ENCODE measurements around the gene ADORA3.
A peak's percentile ranks its signal among the peaks of the same experiment; 100 is the strongest.

Gene ADORA3

GRCh38 chr1:111455642-111456031 lies 47.8 kb downstream of the ADORA3 start:
- Histone ChIP-seq H3K36me3 (ENCODE audit: insufficient read depth, insufficient read length, low read length) (peaks cover 96% of the 10 kb centered on the region), H3K9me3 (ENCODE audit: insufficient read depth, low read length) (no peaks in the 10 kb centered on the region), H3K27me3 (ENCODE audit: insufficient read depth, insufficient read length) (no peaks in the 10 kb centered on the region), H3K4me3 (ENCODE audit: insufficient read length, low read depth) (no peak overlapping the region), H3K4me1 (ENCODE audit: insufficient read depth, insufficient read length) (no peaks in the 10 kb centered on the region), H3K9ac (ENCODE audit: insufficient read length, low read depth) (no peak overlapping the region)
- TF ChIP-seq SUZ12 (IDR thresholded peaks at IDR 0.05; ENCODE audit: extremely low read depth, insufficient read depth, insufficient read length): no peak
- no peak for TF ChIP-seq YY1 (IDR thresholded peaks at IDR 0.05; ENCODE audit: insufficient read depth, insufficient read length)
- no peak for TF ChIP-seq ZNF274 (IDR thresholded peaks at IDR 0.05; ENCODE audit: low read depth, low read length)
- DNase-seq (ENCODE audit: low read depth, low spot score): no peak

DNA sequence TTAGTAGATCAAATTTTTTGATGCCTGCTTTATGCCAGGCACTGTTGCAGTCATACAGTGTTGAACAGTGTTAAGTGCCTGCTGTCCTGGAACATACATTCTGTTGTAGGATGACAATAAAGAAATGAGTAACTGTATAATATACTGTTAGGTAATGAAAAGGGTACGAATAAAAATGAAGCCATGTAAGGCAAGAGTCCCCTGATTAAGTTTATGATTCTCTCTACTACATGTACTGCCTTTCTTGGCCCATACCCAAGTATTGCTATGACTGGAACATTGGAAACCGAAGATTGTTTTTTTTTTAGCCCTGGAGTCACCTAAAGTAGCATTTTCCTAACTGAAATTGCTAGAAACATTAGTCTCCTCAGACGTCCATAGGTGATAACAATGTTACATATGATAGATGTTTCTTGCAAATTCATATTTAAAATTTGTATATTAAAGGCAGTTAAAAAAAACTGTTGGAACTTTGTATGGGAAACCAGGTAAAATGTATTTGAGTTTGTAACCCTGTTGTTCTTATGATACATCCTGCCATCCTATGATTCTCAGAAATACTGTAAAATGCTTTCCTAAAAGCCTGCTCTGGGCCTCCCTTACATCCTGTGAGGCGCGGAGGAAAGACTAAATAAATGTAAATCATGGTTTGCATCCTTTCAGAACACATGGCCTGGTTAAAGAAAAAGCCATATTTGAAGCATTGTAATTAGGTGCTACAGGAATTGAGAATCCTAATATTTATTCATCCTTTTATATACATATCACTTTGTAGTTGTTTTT lies 48.4 kb downstream of the ADORA3 start:
- H3K4me3 ChIP-seq (ENCODE audit: insufficient read length, low read depth): no peak overlapping the region
- TF ChIP-seq SUZ12 (IDR thresholded peaks at IDR 0.05; ENCODE audit: extremely low read depth, insufficient read depth, insufficient read length): no peak
- no peak for TF ChIP-seq ZNF274 (IDR thresholded peaks at IDR 0.05; ENCODE audit: low read depth, low read length)
- TF ChIP-seq YY1 (IDR thresholded peaks at IDR 0.05; ENCODE audit: insufficient read depth, insufficient read length): no peak
- DNase-seq (ENCODE audit: low read depth, low spot score): no peak
- no peaks in the 10 kb centered on the region for H3K4me1 ChIP-seq (ENCODE audit: insufficient read depth, insufficient read length)
- H3K27me3 ChIP-seq (ENCODE audit: insufficient read depth, insufficient read length): no peaks in the 10 kb centered on the region
- H3K9me3 ChIP-seq (ENCODE audit: insufficient read depth, low read length): no peaks in the 10 kb centered on the region
- no peak overlapping the region for H3K9ac ChIP-seq (ENCODE audit: insufficient read length, low read depth)
- H3K36me3 ChIP-seq (ENCODE audit: insufficient read depth, insufficient read length, low read length): peaks cover 96% of the 10 kb centered on the region

DNA sequence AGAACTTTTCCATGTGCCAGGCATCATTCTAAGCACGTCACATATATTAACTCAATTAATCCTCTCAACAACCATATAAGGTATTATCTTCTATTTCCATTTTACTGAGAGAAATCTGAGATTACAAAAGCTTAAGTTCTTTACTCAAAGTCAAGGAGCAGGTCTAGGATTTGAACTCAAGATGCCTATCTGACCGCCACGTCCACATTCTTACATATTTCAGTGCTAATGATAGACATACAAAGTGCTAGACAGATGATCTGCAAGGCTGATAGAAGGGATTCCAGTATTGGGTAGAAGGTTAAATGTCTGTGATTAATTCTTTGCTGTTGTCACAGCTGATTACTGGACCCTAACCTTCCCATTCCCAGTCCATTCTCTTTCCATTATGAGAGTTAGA lies 49.7 kb downstream of the ADORA3 start:
- no peak for TF ChIP-seq YY1 (IDR thresholded peaks at IDR 0.05; ENCODE audit: insufficient read depth, insufficient read length)
- no peak for TF ChIP-seq ZNF274 (IDR thresholded peaks at IDR 0.05; ENCODE audit: low read depth, low read length)
- no peak for TF ChIP-seq SUZ12 (IDR thresholded peaks at IDR 0.05; ENCODE audit: extremely low read depth, insufficient read depth, insufficient read length)
- Histone ChIP-seq H3K9ac (ENCODE audit: insufficient read length, low read depth) (no peak overlapping the region), H3K4me3 (ENCODE audit: insufficient read length, low read depth) (no peak overlapping the region), H3K9me3 (ENCODE audit: insufficient read depth, low read length) (no peaks in the 10 kb centered on the region), H3K36me3 (ENCODE audit: insufficient read depth, insufficient read length, low read length) (peaks cover 82% of the 10 kb centered on the region), H3K27me3 (ENCODE audit: insufficient read depth, insufficient read length) (no peaks in the 10 kb centered on the region), H3K4me1 (ENCODE audit: insufficient read depth, insufficient read length) (no peaks in the 10 kb centered on the region)
- no peak for DNase-seq (ENCODE audit: low read depth, low spot score)

DNA sequence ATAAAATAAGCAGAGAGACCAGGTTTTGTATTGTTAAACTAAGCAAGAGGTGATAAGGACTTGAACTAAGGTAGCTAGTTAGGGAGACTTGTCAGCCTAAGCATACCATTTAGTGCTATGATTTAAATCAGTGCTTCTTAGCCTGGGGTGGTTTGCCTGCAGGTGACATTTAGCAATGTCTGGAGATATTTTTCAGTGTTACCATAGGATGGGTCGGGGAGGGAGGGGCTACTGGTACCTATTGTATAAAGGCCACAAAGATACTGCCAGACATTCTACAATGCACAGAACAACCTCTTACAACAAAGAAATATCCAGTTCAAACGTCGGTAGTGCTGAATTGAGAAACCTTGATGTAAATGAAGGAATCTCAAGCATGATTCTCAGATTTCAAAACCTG lies 50.9 kb downstream of the ADORA3 start:
- H3K4me1 ChIP-seq (ENCODE audit: insufficient read depth, insufficient read length): no peaks in the 10 kb centered on the region
- no peak overlapping the region for H3K9ac ChIP-seq (ENCODE audit: insufficient read length, low read depth)
- no peaks in the 10 kb centered on the region for H3K27me3 ChIP-seq (ENCODE audit: insufficient read depth, insufficient read length)
- no peak for TF ChIP-seq YY1 (IDR thresholded peaks at IDR 0.05; ENCODE audit: insufficient read depth, insufficient read length)
- no peak for TF ChIP-seq SUZ12 (IDR thresholded peaks at IDR 0.05; ENCODE audit: extremely low read depth, insufficient read depth, insufficient read length)
- TF ChIP-seq ZNF274 (IDR thresholded peaks at IDR 0.05; ENCODE audit: low read depth, low read length): no peak
- DNase-seq (ENCODE audit: low read depth, low spot score): no peak
- peaks cover 75% of the 10 kb centered on the region for H3K36me3 ChIP-seq (ENCODE audit: insufficient read depth, insufficient read length, low read length)
- no peaks in the 10 kb centered on the region for H3K9me3 ChIP-seq (ENCODE audit: insufficient read depth, low read length)
- H3K4me3 ChIP-seq (ENCODE audit: insufficient read length, low read depth): no peak overlapping the region

GRCh38 chr1:111450185-111450584 lies 53.2 kb downstream of the ADORA3 start:
- DNase-seq (ENCODE audit: low read depth, low spot score): no peak
- no peaks in the 10 kb centered on the region for H3K9me3 ChIP-seq (ENCODE audit: insufficient read depth, low read length)
- H3K36me3 ChIP-seq (ENCODE audit: insufficient read depth, insufficient read length, low read length): peaks cover 77% of the 10 kb centered on the region
- H3K4me3 ChIP-seq (ENCODE audit: insufficient read length, low read depth): peak overlapping the region; percentile 97
- peaks cover 3% of the 10 kb centered on the region for H3K4me1 ChIP-seq (ENCODE audit: insufficient read depth, insufficient read length)
- H3K27me3 ChIP-seq (ENCODE audit: insufficient read depth, insufficient read length): no peaks in the 10 kb centered on the region
- peak overlapping the region; percentile 95 for H3K9ac ChIP-seq (ENCODE audit: insufficient read length, low read depth)
- no peak for TF ChIP-seq ZNF274 (IDR thresholded peaks at IDR 0.05; ENCODE audit: low read depth, low read length)
- no peak for TF ChIP-seq YY1 (IDR thresholded peaks at IDR 0.05; ENCODE audit: insufficient read depth, insufficient read length)
- TF ChIP-seq SUZ12 (IDR thresholded peaks at IDR 0.05; ENCODE audit: extremely low read depth, insufficient read depth, insufficient read length): no peak

DNA sequence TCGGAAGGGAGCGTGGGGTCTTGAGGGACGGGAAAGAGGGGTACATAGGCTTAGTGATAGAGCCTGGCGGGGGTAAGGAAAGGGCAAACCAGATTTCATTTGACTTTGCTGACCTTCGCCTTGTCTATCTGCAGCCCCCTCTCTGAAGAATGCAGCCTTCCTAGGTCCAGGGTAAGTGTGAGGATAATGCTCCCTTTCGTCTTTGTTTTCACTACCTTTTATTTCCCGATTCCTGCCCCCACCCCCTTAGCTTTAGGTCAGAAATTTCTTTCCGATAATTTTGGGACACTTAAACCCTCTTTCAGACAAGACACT lies 53.8 kb downstream of the ADORA3 start:
- H3K36me3 ChIP-seq (ENCODE audit: insufficient read depth, insufficient read length, low read length): peaks cover 77% of the 10 kb centered on the region
- peak overlapping the region; percentile 95 for H3K9ac ChIP-seq (ENCODE audit: insufficient read length, low read depth)
- DNase-seq (ENCODE audit: low read depth, low spot score): no peak
- H3K4me1 ChIP-seq (ENCODE audit: insufficient read depth, insufficient read length): peaks cover 3% of the 10 kb centered on the region
- H3K9me3 ChIP-seq (ENCODE audit: insufficient read depth, low read length): no peaks in the 10 kb centered on the region
- H3K27me3 ChIP-seq (ENCODE audit: insufficient read depth, insufficient read length): no peaks in the 10 kb centered on the region
- no peak for TF ChIP-seq YY1 (IDR thresholded peaks at IDR 0.05; ENCODE audit: insufficient read depth, insufficient read length)
- no peak for TF ChIP-seq SUZ12 (IDR thresholded peaks at IDR 0.05; ENCODE audit: extremely low read depth, insufficient read depth, insufficient read length)
- TF ChIP-seq ZNF274 (IDR thresholded peaks at IDR 0.05; ENCODE audit: low read depth, low read length): no peak
- H3K4me3 ChIP-seq (ENCODE audit: insufficient read length, low read depth): peak overlapping the region; percentile 97

Data from NT2/D1 (cell line).